ENCODE results near the gene BMP7. TPM values are rescaled to one million over a fixed set of nuclear protein-coding genes. Genes with fewer than 3 reads are reported as not detected.
"Not testable (repeated sequence)": the region's sequence is repeated elsewhere in the genome, so short reads cannot be mapped to it uniquely, and the experiment has no call there.

Gene BMP7
- total RNA-seq, 1 donor from 2014 or later: 23.0 TPM

DNA sequence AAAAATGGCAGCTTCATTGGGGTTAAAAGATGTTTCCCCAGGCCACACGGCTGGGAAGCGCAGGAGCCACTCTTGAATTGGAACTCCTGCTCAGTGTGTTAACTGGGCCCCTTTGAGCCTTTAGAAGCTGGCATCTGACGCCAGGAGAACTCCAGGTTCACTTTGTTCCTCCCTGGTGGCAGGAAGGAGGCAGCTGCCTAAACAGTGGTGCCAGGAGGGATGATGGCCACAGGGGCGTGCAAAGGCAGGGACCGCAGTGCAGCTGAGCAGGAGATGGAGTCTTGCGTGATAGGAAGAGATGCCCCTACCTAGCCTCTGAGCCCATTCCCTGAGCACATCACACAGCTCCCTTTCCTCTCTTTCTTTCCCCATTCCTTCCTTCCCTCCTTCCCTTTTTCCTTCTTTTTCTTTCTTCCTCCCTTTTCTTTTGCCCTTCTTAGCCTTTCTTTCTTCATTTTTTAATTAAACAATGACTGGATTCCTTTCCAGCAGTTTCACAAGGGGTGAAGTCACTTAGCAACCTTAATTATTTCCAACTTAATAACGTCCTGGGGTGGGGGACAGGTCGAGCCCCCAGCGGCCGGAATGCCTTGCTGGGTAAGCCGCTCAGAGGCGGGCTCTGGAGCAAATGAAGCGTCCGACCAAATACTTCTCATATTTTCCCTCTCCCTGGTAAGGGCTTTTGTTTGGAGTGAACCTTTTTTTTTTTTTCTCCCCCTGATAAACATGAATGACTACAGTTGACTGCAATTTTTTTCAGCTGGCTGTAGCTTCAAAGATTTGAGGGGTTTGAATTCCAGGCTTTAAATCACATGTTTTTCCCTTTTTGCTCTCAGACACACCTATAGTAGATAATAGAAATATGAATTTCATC lies 20.8 kb upstream of the BMP7 start:
- Mint-ChIP-seq H3K9me3 (no peaks in the 10 kb centered on the region), H3K27me3 (ENCODE audit: low read depth) (peaks cover 6% of the 10 kb centered on the region), H3K36me3 (no peaks in the 10 kb centered on the region), H3K4me1 (peaks cover 60% of the 10 kb centered on the region), H3K4me3 (peak overlapping the region; percentile 16), H3K27ac (peak overlapping the region; percentile 87)
- TF ChIP-seq, protein P1, sequence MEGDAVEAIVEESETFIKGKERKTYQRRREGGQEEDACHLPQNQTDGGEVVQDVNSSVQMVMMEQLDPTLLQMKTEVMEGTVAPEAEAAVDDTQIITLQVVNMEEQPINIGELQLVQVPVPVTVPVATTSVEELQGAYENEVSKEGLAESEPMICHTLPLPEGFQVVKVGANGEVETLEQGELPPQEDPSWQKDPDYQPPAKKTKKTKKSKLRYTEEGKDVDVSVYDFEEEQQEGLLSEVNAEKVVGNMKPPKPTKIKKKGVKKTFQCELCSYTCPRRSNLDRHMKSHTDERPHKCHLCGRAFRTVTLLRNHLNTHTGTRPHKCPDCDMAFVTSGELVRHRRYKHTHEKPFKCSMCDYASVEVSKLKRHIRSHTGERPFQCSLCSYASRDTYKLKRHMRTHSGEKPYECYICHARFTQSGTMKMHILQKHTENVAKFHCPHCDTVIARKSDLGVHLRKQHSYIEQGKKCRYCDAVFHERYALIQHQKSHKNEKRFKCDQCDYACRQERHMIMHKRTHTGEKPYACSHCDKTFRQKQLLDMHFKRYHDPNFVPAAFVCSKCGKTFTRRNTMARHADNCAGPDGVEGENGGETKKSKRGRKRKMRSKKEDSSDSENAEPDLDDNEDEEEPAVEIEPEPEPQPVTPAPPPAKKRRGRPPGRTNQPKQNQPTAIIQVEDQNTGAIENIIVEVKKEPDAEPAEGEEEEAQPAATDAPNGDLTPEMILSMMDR (IDR thresholded peaks at IDR 0.05; ENCODE audit: unreplicated experiment): no peak
- DNase-seq (ENCODE audit: low spot score in 2 of 2, unreplicated experiment in 2 of 2): no peak

DNA sequence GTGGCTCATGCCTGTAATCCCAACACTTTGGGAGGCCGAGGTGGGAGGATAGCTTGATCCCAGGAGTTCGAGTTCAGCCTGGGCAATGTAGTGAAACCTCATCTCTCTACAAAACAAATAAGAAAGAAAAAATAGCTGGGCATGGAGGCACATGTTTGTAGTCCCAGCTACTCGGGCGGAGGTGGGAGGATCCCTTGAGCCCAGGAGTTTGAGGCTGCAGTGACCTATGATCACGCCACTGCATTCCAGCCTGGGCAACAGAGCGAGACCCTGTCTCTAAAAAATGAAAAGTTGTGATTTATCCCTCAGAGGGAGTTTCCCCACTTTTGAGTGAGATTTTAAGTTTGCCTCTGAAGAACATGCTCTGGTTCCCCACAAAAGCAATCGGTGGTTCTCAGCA lies 17.4 kb upstream of the BMP7 start:
- H3K9me3 Mint-ChIP-seq: no peaks in the 10 kb centered on the region
- TF ChIP-seq, protein P1 (IDR thresholded peaks at IDR 0.05; ENCODE audit: unreplicated experiment): no peak
- DNase-seq (ENCODE audit: low spot score in 2 of 2, unreplicated experiment in 2 of 2): no peak
- H3K4me1 Mint-ChIP-seq: peaks cover 45% of the 10 kb centered on the region
- H3K36me3 Mint-ChIP-seq: no peaks in the 10 kb centered on the region
- H3K27ac Mint-ChIP-seq: no peak overlapping the region
- H3K4me3 Mint-ChIP-seq: no peak overlapping the region
- no peaks in the 10 kb centered on the region for H3K27me3 Mint-ChIP-seq (ENCODE audit: low read depth)

DNA sequence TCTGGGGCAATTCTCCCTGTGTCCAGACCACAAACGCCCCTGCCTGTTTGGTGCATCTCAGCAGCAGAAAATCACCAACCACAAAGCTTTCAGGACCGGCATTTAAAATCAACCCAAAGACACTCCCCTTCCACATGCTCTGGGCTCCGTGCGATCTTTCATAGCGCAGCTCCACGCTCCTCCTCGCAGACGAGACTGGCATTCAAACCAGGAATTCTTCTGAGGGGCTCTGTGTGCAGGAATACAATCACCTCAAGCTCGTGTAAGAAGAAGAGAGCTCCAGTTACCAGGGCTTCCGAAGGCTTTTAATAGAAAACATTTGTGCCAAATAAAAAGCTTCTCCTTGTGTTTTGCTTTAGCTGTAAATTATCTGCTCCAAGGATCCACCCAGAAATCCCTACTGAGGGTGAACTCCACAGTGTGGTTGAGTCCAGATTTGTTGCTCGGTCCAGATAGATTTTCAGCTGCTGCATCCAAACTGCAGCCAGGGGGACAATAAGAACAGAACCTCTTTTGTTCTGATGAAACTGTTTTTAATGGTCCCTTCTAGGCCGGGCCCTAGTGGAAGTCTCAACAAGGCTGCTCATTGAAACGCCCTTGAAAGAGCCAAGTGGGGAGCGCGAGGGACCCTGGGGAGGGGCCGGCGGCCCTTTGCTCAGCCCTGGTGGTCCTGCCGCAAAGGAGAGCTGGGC lies 16.4 kb upstream of the BMP7 start:
- TF ChIP-seq, protein P1 (IDR thresholded peaks at IDR 0.05; ENCODE audit: unreplicated experiment): no peak
- DNase-seq (ENCODE audit: low spot score in 2 of 2, unreplicated experiment in 2 of 2): no peak
- H3K27me3 Mint-ChIP-seq (ENCODE audit: low read depth): no peaks in the 10 kb centered on the region
- H3K4me3 Mint-ChIP-seq: no peak overlapping the region
- H3K9me3 Mint-ChIP-seq: no peaks in the 10 kb centered on the region
- peak overlapping the region; percentile 63 for H3K27ac Mint-ChIP-seq
- no peaks in the 10 kb centered on the region for H3K36me3 Mint-ChIP-seq
- H3K4me1 Mint-ChIP-seq: peaks cover 43% of the 10 kb centered on the region

DNA sequence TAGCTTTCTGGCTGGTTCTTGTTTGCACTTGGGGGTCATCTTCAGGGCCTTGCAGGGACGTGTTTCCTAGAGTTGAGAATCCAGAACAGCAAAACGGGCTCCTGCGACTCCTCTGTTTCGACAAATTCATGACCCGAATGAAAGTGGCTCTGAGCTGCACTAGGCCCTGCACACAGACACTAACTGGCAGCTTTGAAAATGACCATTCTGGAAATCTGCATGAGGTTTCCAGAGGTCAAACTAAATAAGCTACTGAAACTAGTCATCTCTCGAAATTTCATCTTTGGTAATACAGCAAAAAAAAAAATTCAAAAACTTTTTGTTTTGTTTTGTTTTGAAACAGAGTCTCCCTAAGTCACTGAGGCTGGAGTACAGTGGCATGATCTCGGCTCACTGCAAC lies 15.5 kb upstream of the BMP7 start:
- no peaks in the 10 kb centered on the region for H3K27me3 Mint-ChIP-seq (ENCODE audit: low read depth)

DNA sequence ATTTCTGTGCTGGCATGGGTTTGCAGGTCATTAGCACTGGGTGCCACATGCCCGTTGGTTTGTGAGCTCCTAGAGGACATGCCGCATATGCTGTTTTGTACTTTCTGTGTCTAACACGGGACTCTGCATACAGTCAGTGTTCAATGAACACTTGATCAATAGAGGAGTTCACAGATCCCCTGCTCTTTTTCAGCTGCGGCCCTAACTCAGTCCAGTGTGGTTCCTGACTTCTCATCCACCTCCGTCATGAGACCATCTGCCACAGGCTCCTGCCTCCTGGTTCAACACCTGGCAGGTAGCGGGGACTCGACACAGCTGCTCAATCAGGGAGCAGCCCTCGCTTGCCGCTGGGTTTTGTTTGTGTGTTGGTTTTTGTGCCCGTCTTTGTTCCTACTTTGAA lies 13.8 kb upstream of the BMP7 start:
- H3K36me3 Mint-ChIP-seq: no peaks in the 10 kb centered on the region
- no peaks in the 10 kb centered on the region for H3K27me3 Mint-ChIP-seq (ENCODE audit: low read depth)
- H3K27ac Mint-ChIP-seq: no peak overlapping the region
- peaks cover 43% of the 10 kb centered on the region for H3K4me1 Mint-ChIP-seq
- no peaks in the 10 kb centered on the region for H3K9me3 Mint-ChIP-seq
- DNase-seq (ENCODE audit: low spot score in 2 of 2, unreplicated experiment in 2 of 2): no peak
- TF ChIP-seq, protein P1 (IDR thresholded peaks at IDR 0.05; ENCODE audit: unreplicated experiment): no peak
- H3K4me3 Mint-ChIP-seq: no peak overlapping the region

More for the DNA sequence above, 15.5 kb upstream of the BMP7 start:
- Mint-ChIP-seq H3K27ac (no peak overlapping the region), H3K9me3 (no peaks in the 10 kb centered on the region), H3K4me3 (no peak overlapping the region), H3K36me3 (no peaks in the 10 kb centered on the region), H3K4me1 (peaks cover 37% of the 10 kb centered on the region)
- no peak for DNase-seq (ENCODE audit: low spot score in 2 of 2, unreplicated experiment in 2 of 2)
- TF ChIP-seq, protein P1 (IDR thresholded peaks at IDR 0.05; ENCODE audit: unreplicated experiment): no peak

DNA sequence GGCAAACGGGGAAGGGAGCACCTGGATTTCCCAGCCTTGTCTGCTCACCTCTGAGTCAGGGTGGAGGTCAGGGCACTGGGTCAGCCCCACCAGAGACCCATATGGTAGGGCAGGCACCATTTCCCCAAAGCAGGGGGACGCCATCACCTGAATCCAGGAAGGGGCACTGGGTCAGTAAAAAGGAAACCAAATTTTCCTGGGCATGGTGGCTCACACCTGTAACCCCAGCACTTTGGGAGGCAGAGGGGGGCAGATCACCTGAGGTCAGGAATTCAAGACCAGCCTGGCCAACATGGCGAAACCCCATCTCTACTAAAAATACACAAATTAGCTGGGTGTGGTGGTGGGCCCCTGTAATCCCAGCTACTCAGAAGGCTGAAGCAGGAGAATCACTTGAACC lies 13.1 kb upstream of the BMP7 start:
- H3K36me3 Mint-ChIP-seq; H3K4me3 Mint-ChIP-seq; H3K9me3 Mint-ChIP-seq; DNase-seq (ENCODE audit: low spot score in 2 of 2, unreplicated experiment in 2 of 2); H3K27me3 Mint-ChIP-seq (ENCODE audit: low read depth); H3K27ac Mint-ChIP-seq: not testable (repeated sequence)
- H3K4me1 Mint-ChIP-seq: peaks cover 43% of the 10 kb centered on the region
